Central memory CD8-positive, alpha-beta T cell (primary cell): ENCODE results near the gene MAP3K2.
A peak's percentile ranks its signal among the peaks of the same experiment; 100 is the strongest.

Experiments used
- ATAC-seq: fragments of 150-1000 bp; cut with Tn5 transposase; replicated peaks from 2 replicates; pipeline ENCODE4 v1.10.0; 2022; ENCODE audit warnings: mild to moderate bottlenecking, moderate FRiP score, moderate number of reproducible peaks; ENCODE audit not compliant: poor library complexity, severe bottlenecking; ENCODE audit errors: extremely low read depth
- DNase-seq, 2 donors: peaks; one replicate each; pipeline ENCODE4 v3.0.0; 2021; ENCODE audit warnings: low spot score in 2 of 2
- H3K27ac Mint-ChIP-seq: one replicate; pipeline ENCODE4 v1.8.0; 2022; ENCODE audit warnings: low read depth, mild to moderate bottlenecking, moderate library complexity, mixed read lengths
- H3K27me3 Mint-ChIP-seq: one replicate; pipeline ENCODE4 v1.8.0; 2022; ENCODE audit warnings: mixed read lengths
- H3K36me3 Mint-ChIP-seq: one replicate; pipeline ENCODE4 v1.8.0; 2022; ENCODE audit warnings: mild to moderate bottlenecking, moderate library complexity, mixed read lengths; ENCODE audit not compliant: insufficient read depth
- H3K4me1 Mint-ChIP-seq: one replicate; pipeline ENCODE4 v1.8.0; 2022; ENCODE audit warnings: mixed read lengths
- H3K4me3 Mint-ChIP-seq: one replicate; pipeline ENCODE4 v1.8.0; 2022; ENCODE audit warnings: mild to moderate bottlenecking, moderate library complexity, mixed read lengths
- H3K9me3 Mint-ChIP-seq: one replicate; pipeline ENCODE4 v1.8.0; 2022; ENCODE audit warnings: mixed read lengths

Gene MAP3K2

DNA sequence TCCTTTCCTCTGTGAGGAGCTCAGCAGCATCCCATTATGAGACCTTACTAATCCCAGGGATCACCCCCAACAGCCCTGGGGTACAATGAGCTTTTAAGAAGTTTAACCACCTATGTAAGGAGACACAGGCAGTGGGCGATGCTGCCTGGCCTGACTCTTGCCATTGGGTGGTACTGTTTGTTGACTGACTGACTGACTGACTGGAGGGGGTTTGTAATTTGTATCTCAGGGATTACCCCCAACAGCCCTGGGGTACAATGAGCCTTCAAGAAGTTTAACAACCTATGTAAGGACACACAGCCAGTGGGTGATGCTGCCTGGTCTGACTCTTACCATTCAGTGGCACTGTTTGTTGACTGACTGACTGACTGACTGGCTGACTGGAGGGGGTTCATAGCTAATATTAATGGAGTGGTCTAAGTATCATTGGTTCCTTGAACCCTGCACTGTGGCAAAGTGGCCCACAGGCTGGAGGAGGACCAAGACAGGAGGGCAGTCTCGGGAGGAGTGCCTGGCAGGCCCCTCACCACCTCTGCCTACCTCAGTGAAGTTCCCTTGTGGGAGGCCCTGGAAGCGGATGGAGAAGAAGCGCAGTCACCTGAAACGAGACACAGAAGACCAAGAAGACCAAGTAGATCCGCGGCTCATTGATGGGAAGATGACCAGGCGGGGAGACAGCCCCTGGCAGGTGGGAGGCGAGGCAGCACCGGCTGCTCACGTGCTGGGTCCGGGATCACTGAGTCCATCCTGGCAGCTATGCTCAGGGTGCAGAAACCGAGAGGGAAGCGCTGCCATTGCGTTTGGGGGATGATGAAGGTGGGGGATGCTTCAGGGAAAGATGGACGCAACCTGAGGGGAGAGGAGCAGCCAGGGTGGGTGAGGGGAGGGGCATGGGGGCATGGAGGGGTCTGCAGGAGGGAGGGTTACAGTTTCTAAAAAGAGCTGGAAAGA, 38.0 kb upstream of the MAP3K2 start:
- Mint-ChIP-seq H3K36me3 (peaks cover 2% of the 10 kb centered on the region), H3K4me1 (no peaks in the 10 kb centered on the region), H3K9me3 (no peaks in the 10 kb centered on the region), H3K4me3 (no peak overlapping the region), H3K27ac (no peak overlapping the region), H3K27me3 (peaks cover 52% of the 10 kb centered on the region)
- ATAC-seq (no peak), DNase-seq (no peak)

DNA sequence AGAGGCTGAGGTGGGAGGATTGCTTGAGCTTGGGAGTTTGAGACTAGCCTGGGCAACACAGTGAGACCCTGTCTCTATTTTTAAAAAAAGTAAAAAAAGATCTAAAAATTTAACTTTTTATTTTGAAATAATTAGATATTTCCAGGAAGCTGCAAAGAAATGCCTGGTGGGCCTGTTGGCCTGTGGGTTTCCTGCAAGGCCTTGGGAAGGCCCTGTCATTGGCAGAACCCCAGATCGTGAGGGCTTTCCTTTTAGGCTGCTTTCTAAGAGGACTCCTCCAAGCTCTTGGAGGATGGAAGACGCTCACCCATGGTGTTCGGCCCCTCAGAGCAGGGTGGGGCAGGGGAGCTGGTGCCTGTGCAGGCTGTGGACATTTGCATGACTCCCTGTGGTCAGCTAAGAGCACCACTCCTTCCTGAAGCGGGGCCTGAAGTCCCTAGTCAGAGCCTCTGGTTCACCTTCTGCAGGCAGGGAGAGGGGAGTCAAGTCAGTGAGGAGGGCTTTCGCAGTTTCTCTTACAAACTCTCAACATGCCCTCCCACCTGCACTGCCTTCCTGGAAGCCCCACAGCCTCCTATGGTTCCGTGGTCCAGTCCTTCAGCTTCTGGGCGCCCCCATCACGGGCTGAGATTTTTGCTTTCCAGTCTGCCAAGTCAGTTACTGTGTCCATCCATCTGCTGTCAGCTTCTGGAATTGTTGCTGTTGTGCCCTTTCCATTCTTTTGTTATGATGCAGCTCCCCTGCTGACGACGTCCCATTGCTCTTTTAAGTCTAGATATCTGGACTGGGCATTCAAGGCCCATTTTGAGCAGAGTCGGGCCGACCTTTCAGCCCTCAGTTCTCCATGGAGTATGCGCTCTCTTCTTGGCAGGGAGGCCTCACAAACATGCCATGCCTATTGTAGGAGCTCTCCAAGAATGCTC, 37.1 kb upstream of the MAP3K2 start:
- Mint-ChIP-seq H3K4me1 (no peaks in the 10 kb centered on the region), H3K36me3 (peaks cover 2% of the 10 kb centered on the region), H3K4me3 (no peak overlapping the region), H3K9me3 (no peaks in the 10 kb centered on the region), H3K27ac (no peak overlapping the region), H3K27me3 (peaks cover 60% of the 10 kb centered on the region)
- no peak for DNase-seq
- no peak for ATAC-seq

DNA sequence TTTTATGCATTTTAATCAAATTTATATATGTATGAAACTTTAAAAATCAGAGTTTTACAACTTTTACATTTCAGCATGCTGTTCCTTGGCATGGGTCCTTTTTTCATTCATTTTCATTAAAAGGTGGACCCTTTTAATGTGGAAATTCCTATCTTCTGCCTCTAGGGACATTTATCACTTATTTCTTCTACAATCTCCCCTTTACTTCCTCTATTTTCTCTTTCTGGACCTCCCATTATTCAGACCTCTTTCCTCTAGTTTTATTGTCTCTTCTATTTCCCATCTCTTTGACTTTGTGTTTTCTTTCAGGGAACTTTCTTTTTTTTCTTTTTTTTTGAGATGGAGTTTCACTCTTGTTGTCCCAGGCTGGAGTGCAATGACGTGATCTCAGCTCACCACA, 36.1 kb upstream of the MAP3K2 start:
- H3K9me3 Mint-ChIP-seq = no peaks in the 10 kb centered on the region
- DNase-seq = no peak
- H3K4me1 Mint-ChIP-seq = no peaks in the 10 kb centered on the region
- no peak for ATAC-seq
- peaks cover 60% of the 10 kb centered on the region for H3K27me3 Mint-ChIP-seq
- no peak overlapping the region for H3K27ac Mint-ChIP-seq
- peaks cover 2% of the 10 kb centered on the region for H3K36me3 Mint-ChIP-seq
- H3K4me3 Mint-ChIP-seq = peak overlapping the region; percentile 2

DNA sequence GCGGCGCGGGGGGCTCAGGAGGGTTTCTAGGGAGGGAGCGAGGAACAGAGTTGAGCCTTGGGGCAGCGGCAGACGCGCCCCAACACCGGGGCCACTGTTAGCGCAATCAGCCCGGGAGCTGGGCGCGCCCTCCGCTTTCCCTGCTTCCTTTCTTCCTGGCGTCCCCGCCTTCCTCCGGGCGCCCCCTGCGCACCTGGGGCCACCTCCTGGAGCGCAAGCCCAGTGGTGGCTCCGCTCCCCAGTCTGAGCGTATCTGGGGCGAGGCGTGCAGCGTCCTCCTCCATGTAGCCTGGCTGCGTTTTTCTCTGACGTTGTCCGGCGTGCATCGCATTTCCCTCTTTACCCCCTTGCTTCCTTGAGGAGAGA, 35.7 kb upstream of the MAP3K2 start:
- Mint-ChIP-seq H3K27ac (no peak overlapping the region), H3K9me3 (no peaks in the 10 kb centered on the region), H3K4me1 (no peaks in the 10 kb centered on the region), H3K36me3 (peaks cover 2% of the 10 kb centered on the region), H3K27me3 (peaks cover 60% of the 10 kb centered on the region), H3K4me3 (peak overlapping the region; percentile 2)
- DNase-seq (no peak), ATAC-seq (no peak)

DNA sequence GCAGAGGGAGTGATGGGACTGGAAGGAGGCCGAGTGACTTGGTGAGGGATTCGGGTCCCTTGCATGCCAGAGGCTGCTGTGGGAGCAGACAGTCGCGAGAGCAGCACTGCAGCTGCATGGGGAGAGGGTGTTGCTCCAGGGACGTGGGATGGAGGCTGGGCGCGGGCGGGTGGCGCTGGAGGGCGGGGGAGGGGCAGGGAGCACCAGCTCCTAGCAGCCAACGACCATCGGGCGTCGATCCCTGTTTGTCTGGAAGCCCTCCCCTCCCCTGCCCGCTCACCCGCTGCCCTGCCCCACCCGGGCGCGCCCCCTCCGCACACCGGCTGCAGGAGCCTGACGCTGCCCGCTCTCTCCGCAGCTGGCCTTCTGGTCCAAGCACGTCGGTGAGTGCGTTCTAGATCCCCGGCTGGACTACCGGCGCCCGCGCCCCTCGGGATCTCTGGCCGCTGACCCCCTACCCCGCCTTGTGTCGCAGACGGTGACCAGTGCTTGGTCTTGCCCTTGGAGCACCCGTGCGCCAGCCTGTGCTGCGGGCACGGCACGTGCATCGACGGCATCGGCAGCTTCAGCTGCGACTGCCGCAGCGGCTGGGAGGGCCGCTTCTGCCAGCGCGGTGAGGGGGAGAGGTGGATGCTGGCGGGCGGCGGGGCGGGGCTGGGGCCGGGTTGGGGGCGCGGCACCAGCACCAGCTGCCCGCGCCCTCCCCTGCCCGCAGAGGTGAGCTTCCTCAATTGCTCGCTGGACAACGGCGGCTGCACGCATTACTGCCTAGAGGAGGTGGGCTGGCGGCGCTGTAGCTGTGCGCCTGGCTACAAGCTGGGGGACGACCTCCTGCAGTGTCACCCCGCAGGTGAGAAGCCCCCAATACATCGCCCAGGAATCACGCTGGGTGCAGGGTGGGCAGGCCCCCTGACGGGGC, 35.0 kb upstream of the MAP3K2 start:
- Mint-ChIP-seq H3K4me1 (no peaks in the 10 kb centered on the region), H3K27ac (no peak overlapping the region), H3K9me3 (no peaks in the 10 kb centered on the region), H3K36me3 (peaks cover 2% of the 10 kb centered on the region), H3K4me3 (peak overlapping the region; percentile 29), H3K27me3 (peaks cover 60% of the 10 kb centered on the region)
- no peak for DNase-seq
- peak; percentile 71 for ATAC-seq

DNA sequence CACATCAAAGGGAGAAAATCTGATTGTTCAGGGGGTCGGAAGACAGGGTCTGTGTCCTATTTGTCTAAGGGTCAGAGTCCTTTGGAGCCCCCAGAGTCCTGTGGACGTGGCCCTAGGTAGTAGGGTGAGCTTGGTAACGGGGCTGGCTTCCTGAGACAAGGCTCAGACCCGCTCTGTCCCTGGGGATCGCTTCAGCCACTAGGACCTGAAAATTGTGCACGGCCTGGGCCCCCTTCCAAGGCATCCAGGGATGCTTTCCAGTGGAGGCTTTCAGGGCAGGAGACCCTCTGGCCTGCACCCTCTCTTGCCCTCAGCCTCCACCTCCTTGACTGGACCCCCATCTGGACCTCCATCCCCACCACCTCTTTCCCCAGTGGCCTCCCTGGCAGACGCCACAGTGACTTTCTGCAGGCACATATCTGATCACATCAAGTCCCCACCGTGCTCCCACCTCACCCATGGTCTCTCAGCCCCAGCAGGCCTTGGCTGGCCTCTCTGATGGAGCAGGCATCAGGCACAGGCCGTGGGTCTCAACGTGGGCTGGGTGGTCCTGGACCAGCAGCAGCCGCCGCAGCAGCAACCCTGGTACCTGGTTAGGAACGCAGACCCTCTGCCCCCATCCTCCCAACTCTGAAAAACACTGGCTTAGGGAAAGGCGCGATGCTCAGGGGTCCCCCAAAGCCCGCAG, 34.2 kb upstream of the MAP3K2 start:
- ATAC-seq (no peak), DNase-seq (no peak)
- Mint-ChIP-seq H3K4me3 (peak overlapping the region; percentile 29), H3K9me3 (no peaks in the 10 kb centered on the region), H3K36me3 (peaks cover 2% of the 10 kb centered on the region), H3K27ac (no peak overlapping the region), H3K27me3 (peaks cover 60% of the 10 kb centered on the region), H3K4me1 (peaks cover 4% of the 10 kb centered on the region)

DNA sequence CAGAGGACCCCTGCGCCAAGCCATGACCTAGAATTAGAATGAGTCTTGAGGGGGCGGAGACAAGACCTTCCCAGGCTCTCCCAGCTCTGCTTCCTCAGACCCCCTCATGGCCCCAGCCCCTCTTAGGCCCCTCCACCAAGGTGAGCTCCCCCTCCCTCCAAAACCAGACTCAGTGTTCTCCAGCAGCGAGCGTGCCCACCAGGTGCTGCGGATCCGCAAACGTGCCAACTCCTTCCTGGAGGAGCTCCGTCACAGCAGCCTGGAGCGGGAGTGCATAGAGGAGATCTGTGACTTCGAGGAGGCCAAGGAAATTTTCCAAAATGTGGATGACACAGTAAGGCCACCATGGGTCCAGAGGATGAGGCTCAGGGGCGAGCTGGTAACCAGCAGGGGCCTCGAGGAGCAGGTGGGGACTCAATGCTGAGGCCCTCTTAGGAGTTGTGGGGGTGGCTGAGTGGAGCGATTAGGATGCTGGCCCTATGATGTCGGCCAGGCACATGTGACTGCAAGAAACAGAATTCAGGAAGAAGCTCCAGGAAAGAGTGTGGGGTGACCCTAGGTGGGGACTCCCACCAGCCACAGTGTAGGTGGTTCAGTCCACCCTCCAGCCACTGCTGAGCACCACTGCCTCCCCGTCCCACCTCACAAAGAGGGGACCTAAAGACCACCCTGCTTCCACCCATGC, 33.5 kb upstream of the MAP3K2 start:
- Mint-ChIP-seq H3K27ac (no peak overlapping the region), H3K27me3 (peaks cover 58% of the 10 kb centered on the region)
- no peak for ATAC-seq

DNA sequence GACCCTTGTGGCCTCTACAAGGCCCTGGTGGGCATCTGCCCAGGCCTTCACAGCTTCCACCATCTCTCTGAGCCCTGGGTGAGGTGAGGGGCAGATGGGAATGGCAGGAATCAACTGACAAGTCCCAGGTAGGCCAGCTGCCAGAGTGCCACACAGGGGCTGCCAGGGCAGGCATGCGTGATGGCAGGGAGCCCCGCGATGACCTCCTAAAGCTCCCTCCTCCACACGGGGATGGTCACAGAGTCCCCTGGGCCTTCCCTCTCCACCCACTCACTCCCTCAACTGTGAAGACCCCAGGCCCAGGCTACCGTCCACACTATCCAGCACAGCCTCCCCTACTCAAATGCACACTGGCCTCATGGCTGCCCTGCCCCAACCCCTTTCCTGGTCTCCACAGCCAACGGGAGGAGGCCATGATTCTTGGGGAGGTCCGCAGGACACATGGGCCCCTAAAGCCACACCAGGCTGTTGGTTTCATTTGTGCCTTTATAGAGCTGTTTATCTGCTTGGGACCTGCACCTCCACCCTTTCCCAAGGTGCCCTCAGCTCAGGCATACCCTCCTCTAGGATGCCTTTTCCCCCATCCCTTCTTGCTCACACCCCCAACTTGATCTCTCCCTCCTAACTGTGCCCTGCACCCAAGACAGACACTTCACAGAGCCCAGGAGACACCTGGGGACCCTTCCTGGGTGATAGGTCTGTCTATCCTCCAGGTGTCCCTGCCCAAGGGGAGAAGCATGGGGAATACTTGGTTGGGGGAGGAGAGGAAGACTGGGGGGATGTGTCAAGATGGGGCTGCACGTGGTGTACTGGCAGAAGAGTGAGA, 32.5 kb upstream of the MAP3K2 start:
- H3K27ac Mint-ChIP-seq = no peak overlapping the region
- H3K27me3 Mint-ChIP-seq = peaks cover 48% of the 10 kb centered on the region
- H3K36me3 Mint-ChIP-seq = no peaks in the 10 kb centered on the region
- H3K4me1 Mint-ChIP-seq = peaks cover 18% of the 10 kb centered on the region
- no peaks in the 10 kb centered on the region for H3K9me3 Mint-ChIP-seq
- ATAC-seq (no peak), DNase-seq (no peak)
- H3K4me3 Mint-ChIP-seq = no peak overlapping the region

More for the DNA sequence above, 33.5 kb upstream of the MAP3K2 start:
- Mint-ChIP-seq H3K4me1 (peaks cover 11% of the 10 kb centered on the region), H3K9me3 (no peaks in the 10 kb centered on the region), H3K4me3 (no peak overlapping the region), H3K36me3 (peaks cover 2% of the 10 kb centered on the region)
- no peak for DNase-seq

DNA sequence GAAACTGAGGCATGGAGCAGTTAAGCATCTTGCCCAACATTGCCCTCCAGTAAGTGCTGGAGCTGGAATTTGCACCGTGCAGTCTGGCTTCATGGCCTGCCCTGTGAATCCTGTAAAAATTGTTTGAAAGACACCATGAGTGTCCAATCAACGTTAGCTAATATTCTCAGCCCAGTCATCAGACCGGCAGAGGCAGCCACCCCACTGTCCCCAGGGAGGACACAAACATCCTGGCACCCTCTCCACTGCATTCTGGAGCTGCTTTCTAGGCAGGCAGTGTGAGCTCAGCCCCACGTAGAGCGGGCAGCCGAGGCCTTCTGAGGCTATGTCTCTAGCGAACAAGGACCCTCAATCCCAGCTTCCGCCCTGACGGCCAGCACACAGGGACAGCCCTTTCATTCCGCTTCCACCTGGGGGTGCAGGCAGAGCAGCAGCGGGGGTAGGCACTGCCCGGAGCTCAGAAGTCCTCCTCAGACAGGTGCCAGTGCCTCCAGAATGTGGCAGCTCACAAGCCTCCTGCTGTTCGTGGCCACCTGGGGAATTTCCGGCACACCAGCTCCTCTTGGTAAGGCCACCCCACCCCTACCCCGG, 31.8 kb upstream of the MAP3K2 start:
- no peak overlapping the region for H3K4me3 Mint-ChIP-seq
- ATAC-seq = no peak

DNA sequence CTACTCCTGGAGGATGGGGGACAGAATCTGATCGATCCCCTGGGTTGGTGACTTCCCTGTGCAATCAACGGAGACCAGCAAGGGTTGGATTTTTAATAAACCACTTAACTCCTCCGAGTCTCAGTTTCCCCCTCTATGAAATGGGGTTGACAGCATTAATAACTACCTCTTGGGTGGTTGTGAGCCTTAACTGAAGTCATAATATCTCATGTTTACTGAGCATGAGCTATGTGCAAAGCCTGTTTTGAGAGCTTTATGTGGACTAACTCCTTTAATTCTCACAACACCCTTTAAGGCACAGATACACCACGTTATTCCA, 31.3 kb upstream of the MAP3K2 start:
- H3K9me3 Mint-ChIP-seq = no peaks in the 10 kb centered on the region
- no peak overlapping the region for H3K4me3 Mint-ChIP-seq
- no peaks in the 10 kb centered on the region for H3K36me3 Mint-ChIP-seq
- DNase-seq (no peak), ATAC-seq (no peak)
- peaks cover 19% of the 10 kb centered on the region for H3K4me1 Mint-ChIP-seq
- peaks cover 39% of the 10 kb centered on the region for H3K27me3 Mint-ChIP-seq
- no peak overlapping the region for H3K27ac Mint-ChIP-seq

More for the DNA sequence above, 31.8 kb upstream of the MAP3K2 start:
- no peak for DNase-seq
- no peaks in the 10 kb centered on the region for H3K9me3 Mint-ChIP-seq
- H3K36me3 Mint-ChIP-seq = no peaks in the 10 kb centered on the region
- H3K27ac Mint-ChIP-seq = no peak overlapping the region
- peaks cover 43% of the 10 kb centered on the region for H3K27me3 Mint-ChIP-seq
- peaks cover 18% of the 10 kb centered on the region for H3K4me1 Mint-ChIP-seq
